Smooth muscle cell of the brain vasculature (primary cell): ENCODE results near the gene OS9.

Experiments used
- DNase-seq: peaks from one replicate; pipeline ENCODE4 v3.0.0-alpha.2; 2012; ENCODE audit warnings: low read depth, low spot score

Gene OS9

DNA sequence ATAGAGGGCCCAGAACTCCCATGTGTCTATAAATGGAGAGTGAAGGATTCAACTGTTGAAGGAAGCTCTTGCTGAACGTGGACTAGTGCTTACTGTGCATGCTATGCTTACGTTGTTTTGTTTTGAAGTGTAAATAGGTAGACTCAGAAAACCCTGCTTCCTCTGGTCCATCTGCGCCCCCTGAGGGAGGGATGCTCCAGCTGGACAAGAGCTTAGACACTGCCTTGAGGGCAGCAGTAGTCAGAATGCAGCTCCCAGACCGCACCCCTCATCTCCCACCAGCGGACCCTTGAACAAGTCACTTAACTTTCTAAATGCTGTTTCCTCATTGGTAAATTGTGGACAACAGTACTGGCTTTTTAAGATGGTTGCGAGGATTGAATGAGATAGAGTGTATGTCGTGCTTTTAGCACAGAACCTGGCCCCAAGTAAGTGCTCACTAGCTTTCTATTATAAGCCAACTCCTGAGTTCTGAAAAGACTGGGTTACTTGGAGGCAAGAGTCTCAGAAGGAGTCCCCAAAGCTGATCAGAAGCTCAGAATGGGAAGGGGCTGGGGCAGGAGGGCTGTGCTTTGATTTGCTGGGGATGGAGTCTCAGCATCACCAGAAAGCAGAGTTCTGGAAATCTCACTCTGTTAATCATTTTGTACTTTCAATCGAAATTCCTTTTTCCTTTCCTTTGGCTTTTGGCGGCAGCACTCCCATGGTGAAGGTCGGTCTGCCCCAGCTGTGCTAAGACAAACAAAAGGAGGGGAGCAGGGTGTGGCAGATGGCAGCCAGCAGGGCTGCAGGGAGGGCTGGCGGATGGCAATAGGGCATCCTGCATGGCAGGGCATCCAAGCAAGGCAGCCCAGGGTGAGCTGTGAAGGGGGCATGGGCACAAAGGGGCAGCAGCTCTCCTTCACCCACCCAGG, 29.0 kb downstream of the OS9 start:
- no peak for DNase-seq

- no peak for DNase-seq
Observed at GRCh38 chr12:57723630-57723962, 29.7 kb downstream of the OS9 start.

GRCh38 chr12:57724003-57724935, 30.3 kb downstream of the OS9 start:
- DNase-seq = no peak

GRCh38 chr12:57724936-57725740, 31.2 kb downstream of the OS9 start:
- DNase-seq = no peak

GRCh38 chr12:57725851-57726150, 31.9 kb downstream of the OS9 start:
- DNase-seq = no peak

DNA sequence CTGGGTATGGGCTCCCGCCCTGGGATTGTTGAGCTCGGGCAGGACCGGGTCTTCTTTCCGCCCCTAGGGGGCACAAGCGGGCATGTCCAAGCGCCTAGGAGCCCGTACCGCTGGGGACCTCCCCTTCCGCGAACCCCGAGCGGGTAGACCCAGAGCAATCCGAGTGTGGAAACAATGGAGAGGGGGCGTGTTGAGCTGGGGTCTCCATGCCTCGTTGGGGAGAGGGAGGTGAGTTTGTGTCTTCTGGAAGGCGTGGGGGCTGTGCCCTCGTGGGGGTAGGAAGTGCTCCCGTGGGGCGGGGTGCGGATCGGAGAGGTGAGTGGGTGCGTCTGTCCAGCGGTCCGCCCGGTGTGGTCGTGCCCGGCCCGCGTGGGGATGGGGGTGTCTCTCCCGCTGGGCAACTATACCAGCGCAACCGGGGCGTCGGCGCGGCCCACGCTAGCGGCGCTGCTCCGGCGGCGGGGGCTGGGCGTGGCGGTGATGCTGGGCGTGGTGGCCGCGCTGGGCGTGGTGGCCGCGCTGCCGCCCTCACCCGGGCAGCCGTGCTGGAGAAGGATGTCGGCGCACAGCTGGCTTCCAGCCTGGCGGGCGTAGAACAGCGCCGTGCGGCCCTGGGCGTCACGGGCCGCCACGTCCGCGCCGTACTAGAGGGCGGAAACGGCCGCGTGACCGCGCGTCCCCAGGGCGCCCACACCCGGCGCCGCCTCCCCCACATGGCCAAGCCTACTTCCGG, 32.4 kb downstream of the OS9 start:
- DNase-seq = no peak

DNA sequence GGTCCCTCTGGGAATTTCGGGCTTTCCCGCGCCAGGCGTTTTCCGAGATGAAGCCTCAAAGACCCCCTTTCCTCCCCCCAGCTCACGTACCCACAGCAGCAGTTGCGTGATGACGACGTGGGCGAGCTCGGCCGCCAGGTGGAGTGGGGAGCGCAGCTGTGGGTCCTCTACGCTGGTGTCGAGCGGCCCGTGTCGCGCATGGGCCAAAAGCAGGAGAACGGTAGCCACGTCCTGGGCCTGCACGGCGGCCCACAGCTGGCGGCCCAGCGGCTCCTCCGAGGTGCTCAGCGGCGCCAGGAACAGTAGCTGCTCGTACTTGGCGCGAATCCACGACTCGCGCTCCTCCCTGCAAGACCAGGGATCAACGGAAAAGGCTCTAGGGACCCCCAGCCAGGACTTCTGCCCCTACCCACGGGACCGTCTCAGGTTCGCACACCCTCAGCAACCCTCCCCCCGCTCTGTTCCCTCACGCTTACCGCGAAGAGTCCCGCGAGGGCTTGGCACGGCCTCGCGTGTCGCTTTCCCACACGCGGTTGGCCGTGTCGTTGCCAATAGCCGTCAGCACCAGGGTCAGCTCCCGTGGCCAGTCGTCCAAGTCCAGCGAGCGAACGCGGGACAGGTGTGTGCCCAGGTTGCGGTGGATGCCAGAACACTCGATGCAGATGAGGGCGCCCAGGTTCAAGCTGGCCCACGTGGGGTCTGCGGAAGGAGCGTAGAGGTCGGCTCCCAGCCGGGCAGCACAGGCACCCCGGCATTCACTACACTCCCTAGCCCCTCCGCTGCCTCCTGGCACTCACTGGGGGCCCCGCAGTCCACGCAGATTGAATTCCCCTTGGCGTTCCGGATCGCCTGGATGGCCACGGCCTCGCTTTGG, 33.2 kb downstream of the OS9 start:
- no peak for DNase-seq

- DNase-seq = no peak
Observed at GRCh38 chr12:57727758-57728395, 33.9 kb downstream of the OS9 start.

DNA sequence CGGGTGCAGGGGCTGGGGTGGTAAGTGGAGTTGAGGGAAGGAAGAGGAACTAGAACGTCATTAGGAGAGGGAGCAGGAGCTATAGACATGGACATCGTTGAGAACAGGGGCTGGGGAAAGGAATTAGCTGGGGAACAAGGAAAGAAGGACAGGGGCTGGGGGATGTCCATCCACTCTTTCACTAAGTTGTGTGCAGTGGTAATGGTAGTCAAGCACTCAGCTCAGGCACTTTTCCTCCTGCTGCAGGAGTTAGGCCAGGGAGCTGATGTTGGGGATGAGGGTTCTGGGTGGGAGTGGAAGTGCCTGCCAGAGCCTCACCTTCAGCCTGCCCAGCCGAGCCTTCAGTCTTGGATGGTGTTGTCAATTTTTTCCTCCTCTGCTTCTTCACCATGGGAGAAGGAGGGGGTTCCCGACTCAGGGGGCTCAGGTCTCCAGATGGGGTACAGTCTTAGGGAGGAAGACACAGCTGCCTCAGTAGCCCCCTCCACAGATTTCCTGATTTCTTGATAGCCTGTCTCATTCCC, 35.5 kb downstream of the OS9 start:
- DNase-seq = no peak

GRCh38 chr12:57730336-57731067, 36.6 kb downstream of the OS9 start:
- DNase-seq = no peak

GRCh38 chr12:57731411-57732080, 37.6 kb downstream of the OS9 start:
- DNase-seq = no peak

DNA sequence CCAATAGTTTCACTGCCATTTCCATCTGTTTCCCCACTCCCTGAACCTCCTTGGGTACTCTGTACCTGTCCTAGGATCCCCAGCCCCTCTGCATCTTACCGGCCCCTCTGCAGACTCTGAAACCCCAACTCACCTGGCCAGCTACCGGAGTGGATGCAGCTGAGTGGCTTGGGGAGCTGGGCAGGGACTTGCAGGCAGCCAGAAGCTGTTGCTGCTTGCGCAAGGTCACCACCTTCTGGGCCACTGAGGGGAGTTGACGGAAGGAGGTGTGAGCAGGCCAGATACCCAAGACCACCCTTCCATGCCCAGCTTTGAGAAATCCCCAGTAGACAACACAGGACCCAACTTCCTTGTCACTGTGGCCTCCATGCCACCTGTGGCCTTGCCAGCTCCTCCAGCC, 38.3 kb downstream of the OS9 start:
- no peak for DNase-seq

DNA sequence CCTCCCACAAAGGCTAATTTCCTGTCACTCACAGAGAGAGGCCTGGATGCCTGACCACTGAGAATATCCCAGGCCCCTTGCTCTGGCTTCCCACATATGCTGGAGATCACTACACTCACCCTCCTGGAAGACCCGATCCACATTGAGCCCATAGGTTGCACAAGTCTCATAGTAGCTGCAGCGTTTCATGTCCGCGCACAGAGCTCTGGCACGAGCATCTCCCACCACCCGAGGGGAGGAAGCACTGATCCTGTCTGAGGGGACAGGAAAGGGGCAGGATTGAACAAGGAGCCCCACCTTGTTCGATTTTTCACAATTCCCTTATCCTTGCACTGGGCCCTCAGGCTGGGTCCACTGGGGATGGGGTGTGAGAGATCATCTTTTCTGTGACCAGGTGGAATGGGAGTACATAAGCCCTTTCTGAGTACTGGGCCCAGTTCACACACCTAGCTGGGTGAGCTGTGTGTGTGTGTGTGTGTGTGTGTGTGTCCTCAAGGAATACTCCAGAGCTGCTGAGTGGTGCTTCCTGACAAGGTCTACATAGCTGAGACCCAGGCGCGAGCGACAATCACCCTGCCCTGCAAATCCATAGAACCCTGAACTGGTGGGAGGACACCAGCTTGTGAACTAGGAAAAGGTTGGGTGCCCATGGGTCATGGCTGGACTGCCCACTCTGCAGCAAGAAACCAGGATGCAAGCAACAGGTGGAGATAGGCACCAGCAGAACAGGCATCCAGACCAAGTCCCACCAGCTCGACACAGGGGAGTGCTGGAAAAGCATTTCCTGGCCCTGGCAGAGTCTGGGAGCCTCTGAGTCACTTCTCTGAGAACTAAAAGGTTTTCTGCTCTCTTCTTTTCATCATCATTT, 39.0 kb downstream of the OS9 start:
- DNase-seq = no peak

DNA sequence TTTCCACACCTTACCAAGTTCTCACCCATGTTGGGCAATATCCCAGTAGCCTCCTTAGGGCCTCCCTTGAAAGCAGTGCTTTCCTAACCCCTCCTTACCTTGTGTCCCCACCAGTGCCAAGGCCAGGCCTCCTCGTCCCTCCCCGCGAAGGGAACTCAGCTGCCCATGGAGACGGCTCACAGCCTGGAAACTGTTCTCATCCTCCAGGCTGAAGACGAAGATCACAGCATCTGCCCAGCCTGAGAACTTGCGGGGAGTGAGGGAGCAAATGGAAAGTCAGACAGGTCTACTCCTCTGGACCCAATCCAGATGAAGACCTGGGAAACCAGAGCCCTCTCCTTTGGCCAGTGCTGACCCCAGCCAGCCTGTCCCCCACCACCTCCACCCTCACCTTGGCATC, 40.0 kb downstream of the OS9 start:
- no peak for DNase-seq

- no peak for DNase-seq
Observed at GRCh38 chr12:57734591-57734990, 40.7 kb downstream of the OS9 start.

DNA sequence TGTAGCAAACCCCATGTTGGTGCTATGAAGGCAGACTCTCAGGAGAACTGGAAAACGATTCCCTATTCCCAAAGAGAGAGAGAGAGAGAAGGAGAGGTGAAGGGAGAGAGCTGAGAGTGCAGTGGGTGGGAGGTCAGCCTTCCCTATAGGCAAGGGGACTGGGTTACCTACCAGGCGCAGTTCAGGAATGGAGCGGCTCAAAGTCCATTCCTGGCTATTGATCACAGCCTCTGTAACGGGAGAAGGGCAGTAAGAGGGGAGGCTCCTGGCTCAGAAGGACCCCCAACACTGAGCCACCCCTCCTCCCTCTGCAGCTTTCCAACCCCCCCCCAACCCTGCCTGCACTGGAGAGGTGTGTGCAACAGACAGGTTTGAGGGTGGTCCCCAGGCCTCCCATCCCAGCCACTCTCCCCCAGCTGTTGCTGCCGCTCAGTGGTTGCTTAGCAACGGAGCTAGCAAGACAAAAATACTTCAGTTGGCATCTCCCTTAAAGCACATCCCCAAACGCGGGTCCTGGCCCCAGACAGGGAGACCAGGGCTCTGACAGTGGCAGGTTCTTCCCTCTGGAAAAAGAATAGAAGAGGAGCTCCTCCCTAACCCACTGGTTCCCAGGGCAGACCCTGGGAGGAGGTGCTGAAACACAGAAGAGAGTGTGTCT, 41.4 kb downstream of the OS9 start:
- no peak for DNase-seq
